Panc1 (cell line): Measurements from ENCODE around the gene SCAMP5.

Experiments used
- CTCF ChIP-seq: fragments of 450-650 bp; IDR thresholded peaks from 2 replicates; pipeline ENCODE4 v1.5.1; 2017; ENCODE audit warnings: mild to moderate bottlenecking
- POLR2AphosphoS5 ChIP-seq: IDR thresholded peaks from 2 replicates; pipeline ENCODE4 v1.6.1; 2012; ENCODE audit warnings: mild to moderate bottlenecking, low read depth, low read length, moderate library complexity
- REST ChIP-seq, 2 experiments: IDR thresholded peaks; 2 replicates each; pipeline ENCODE4 v1.6.1; 2011 to 2012; ENCODE audit warnings: low read depth in 2 of 2, control low read depth in 1 of 2, low read length in 1 of 2, mild to moderate bottlenecking in 1 of 2, moderate library complexity in 1 of 2; ENCODE audit not compliant: insufficient read depth in 1 of 2
- SIN3A ChIP-seq: IDR thresholded peaks from 2 replicates; pipeline ENCODE4 v1.6.1; 2012; ENCODE audit warnings: low read depth, mild to moderate bottlenecking, low read length, moderate library complexity, borderline replicate concordance; ENCODE audit not compliant: insufficient read depth

GRCh38 chr15:74989527-74989926 lies 5.8 kb upstream of the SCAMP5 start:
- no peak for TF ChIP-seq CTCF
- TF ChIP-seq POLR2AphosphoS5 = no peak
- TF ChIP-seq REST (IDR thresholded peaks at IDR 0.05; ENCODE audit: insufficient read depth in 1 of 2, low read depth in 2 of 2, low read length in 1 of 2) = no peak
- TF ChIP-seq SIN3A = no peak
